Activated T-cell treated with anti-CD3 and anti-CD28 coated beads for 1 hour (primary cell): Measurements from ENCODE around the gene SCARB2.
A peak's percentile ranks its signal among the peaks of the same experiment; 100 is the strongest.
"Not testable (repeated sequence)": the region's sequence is repeated elsewhere in the genome, so short reads cannot be mapped to it uniquely, and the experiment has no call there.

Experiments used
- DNase-seq: peaks from one replicate; pipeline ENCODE4 v3.0.0-alpha.2; 2020; ENCODE audit warnings: low read depth

The SCARB2 gene

GRCh38 chr4:76213415-76214176, at the start of gene SCARB2:
TSS of gene SCARB2 (minus strand) at chr4:76213824. CDS start at chr4:76213543, 281 bp downstream.
- DNase-seq = peak; percentile 58

- no peak for DNase-seq
Measured at GRCh38 chr4:76260571-76260970, 46.9 kb upstream of the SCARB2 start.

GRCh38 chr4:76257824-76258223, 44.2 kb upstream of the SCARB2 start:
- DNase-seq = no peak

DNA sequence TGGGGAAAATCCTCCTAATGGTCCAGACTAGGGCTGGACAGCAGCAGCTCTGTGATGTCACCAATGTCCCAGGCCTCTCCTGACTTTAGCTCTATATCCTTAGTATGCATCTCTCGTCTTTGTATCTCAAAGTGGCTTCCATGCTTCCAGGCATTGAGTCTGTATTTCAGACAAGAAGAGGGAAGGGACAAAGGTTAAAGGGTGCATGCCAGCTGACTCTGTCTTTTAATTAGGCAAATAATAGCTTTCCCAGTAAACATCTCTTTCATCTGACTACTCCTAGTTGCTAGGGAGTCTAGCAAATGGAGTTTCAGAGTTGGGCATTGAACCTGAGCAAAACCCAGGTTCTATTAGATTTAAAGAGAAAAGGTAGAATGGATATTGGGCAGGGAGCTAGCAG, 43.3 kb upstream of the SCARB2 start:
- DNase-seq = no peak

DNA sequence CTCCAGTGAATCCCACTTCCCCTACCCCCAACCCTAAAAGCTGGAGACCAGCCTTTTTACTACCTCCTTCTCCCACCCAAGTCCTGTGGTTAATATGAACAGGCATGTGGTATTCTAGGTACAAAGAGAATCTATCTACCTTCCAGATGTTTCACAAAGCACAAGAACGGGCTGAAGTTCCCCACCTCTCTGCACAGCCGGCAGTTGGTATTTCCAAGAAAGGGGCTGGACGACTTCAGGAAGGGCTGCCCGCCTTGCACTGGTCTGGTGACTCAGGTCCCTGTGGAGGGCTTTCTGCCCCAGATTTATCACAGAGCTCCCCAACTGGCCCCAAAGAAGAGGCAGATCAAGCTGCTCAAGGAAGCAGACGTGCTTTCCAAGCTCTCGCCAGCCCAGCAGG, 42.4 kb upstream of the SCARB2 start:
- no peak for DNase-seq

DNA sequence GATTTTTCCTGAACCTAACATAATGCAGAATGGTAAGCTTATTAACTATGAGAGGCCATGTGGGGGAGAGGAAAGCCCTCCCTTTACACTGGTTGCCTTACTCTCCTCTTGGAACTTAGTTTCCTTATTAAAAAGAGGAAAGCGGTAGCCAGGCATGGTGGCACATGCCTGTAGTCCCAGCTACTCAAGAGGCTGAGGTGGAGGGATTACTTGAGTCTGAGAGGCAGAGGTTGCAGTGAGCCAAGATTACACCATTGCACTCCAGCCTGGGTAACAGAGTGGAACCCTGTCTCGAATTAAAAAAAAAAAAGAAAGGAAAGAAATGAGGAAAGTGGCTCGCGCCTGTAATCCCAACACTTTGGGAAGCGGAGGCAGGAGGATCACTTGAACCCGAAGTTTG, 39.9 kb upstream of the SCARB2 start:
- no peak for DNase-seq

DNA sequence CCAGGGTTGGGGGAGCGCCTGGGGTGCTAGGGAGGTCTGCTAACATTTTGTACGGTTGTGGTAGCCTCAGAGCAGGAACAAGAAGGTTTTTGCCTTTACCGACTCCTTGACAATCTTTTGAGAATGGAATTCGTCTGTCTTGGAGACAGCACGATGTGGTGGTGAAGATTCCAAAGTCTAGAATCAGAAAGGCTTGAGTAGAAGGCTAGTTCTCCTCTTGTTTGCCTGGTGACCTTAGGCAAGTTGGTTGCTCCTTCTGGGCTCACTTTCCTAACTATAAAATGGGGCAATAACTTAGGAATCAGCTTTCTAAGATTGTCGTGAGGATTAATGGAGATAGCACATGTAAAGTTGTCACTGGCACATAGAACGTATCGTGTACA, 38.6 kb upstream of the SCARB2 start:
- no peak for DNase-seq

GRCh38 chr4:76251441-76252270, 38.0 kb upstream of the SCARB2 start, which contains the start of gene FAM47E:
TSS of gene FAM47E (plus strand) at chr4:76251721. CDS start at chr4:76251747, 26 bp downstream.
- DNase-seq = peak; percentile 5

- no peak for DNase-seq
Measured at GRCh38 chr4:76250962-76251361, 37.3 kb upstream of the SCARB2 start.

DNA sequence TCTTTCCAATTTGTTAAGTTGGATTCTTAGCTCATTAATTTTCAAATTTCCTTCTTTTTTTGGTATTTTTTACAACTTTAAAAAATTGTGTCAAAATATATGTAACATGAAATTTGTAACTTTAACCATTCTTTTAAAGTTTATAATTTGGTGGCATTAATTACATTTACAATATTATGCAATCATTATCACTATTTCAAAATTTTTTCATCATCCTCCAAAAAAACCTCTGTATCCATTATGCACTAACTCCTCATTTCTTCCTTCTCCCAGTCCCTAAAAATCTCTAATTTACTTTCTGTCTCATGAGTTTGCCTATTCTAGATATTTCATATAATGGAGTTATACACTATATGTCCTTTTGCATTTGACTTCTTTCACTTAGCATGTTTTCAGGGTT, 33.2 kb upstream of the SCARB2 start:
- DNase-seq = no peak

DNA sequence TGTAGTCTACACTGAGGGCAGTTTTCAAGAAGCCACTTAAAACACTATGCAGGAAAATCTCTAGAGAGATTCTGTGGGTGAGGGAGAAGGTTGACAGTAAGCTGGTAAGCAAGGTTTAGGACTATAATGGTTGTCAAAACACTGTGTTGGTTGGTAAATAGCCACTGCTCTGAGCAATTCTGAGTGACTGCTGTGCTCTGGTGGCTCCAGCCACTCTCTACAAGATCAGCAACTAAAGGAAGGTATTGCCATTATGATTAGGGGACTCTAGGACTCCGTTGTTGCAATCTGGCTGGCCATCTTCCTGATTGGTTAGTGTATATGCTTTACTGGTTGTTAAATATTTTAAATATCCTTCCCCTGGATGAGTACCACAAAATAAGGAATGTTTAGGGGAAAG, 32.4 kb upstream of the SCARB2 start:
- DNase-seq = no peak

- not testable (repeated sequence) for DNase-seq
Measured at GRCh38 chr4:76243877-76244276, 30.3 kb upstream of the SCARB2 start.

DNA sequence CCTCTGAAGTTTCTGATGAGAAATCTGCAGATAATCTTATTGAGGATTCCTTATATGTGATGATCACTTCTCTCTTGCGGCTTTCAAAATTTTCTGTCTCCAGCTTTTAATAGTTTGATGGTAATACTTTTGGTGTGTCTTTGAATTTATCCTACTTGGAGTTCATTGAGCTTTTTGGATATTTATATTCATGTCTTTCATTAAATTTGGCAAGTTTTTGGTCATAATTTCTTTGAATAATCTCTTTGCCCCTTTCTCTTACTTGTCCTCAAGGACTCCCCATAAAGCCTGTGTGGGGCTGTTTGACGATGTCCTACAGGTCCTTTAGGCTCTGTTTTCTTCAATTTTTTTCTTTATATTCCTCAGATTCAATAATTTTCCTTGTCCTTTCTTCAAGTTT, 26.6 kb upstream of the SCARB2 start:
- DNase-seq = no peak

DNA sequence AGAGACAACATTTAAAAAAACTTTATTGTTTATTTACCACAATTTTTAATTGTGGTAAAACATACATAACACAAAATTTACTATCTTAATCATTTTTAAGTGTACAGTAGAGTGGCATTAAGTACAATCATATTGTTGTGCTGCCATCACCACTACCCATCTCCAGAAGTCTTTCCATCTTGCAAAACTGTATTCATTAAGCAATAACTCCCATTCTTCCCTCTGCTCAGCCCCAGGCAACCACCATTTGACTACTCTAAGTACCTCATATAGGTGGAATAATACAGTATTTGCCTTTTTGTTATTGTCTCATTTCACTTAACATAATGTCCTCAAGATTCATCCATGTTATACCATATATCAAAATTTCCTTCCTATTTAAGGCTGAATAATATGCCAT, 25.1 kb upstream of the SCARB2 start:
- DNase-seq = no peak

DNA sequence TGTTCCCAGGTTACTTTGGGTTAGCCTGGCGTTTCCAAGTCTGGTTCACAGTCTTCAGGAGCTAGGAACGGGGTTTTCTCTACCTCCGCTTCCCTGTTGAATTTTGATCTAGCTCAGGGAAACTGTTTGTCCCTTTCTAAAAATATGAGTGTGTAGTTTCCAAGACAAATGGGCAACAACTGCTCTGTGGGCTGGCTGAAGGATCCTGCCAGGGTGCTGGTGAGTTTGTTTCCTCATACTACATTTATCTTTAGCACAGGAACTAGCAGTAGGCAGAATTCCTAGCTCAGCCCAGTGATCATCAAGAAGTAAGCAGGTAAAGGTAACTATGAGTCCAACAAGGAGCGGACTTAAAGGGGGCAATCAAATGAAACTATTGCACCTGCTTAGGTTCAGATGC, 24.6 kb upstream of the SCARB2 start:
- DNase-seq = no peak

- DNase-seq = no peak
Measured at GRCh38 chr4:76235915-76236314, 22.3 kb upstream of the SCARB2 start.

DNA sequence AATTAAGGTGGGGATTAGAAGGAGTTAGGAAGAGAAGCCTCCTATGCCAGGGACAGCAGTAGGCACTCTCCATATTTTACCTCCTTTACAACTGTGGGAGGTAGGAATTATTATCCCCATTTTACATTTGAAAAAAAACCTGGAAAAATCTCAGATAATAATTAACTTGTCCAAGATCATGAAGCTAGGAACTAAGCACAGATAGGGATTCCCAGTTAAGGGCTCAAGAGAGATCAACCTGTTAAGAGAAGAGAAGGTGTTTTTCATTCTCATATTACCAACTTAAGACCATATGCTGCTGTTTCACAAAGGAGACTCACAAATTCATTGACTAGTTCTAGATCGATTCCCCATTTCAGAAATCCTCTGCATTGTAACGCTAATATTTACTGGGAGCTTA, 21.8 kb upstream of the SCARB2 start:
- DNase-seq = no peak

GRCh38 chr4:76234679-76235044, 21.0 kb upstream of the SCARB2 start:
- DNase-seq = no peak

- no peak for DNase-seq
Measured at GRCh38 chr4:76233967-76234678, 20.5 kb upstream of the SCARB2 start.

GRCh38 chr4:76233529-76233928, 19.9 kb upstream of the SCARB2 start:
- DNase-seq = no peak

GRCh38 chr4:76233083-76233482, 19.5 kb upstream of the SCARB2 start:
- DNase-seq = no peak

DNA sequence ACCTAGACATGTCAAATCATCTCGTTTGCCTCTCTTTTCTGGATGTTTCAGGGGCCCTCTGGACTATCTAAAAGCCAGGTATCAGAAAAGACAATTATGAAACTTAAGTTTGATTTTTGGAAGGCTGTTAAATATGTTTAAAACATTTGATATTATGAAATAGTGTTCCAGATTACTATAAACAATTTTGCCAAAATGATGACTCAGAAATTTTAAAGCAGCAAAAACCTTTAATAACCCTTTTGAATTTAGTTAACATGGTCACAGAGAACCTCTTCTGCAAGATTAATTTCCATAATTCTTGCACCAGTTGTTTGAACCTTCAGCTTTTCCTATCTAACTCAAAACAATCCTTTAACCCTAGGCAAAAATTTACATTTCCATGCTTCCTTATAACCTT, 19.1 kb upstream of the SCARB2 start:
- DNase-seq = no peak

GRCh38 chr4:76226418-76226817, 12.8 kb upstream of the SCARB2 start:
- DNase-seq = no peak
